Calu3 (cell line): Measurements from ENCODE around the gene ZNF668. TPM values are rescaled to one million over a fixed set of nuclear protein-coding genes. Genes with fewer than 3 reads are reported as not detected.

ENCODE experiments used
- BruUV-seq: library from RNA; stranded (reverse); fragments of 400-500 nt; replicated peaks from 2 replicates; lab custom pipeline; 2021; lab: Mats Ljungman, UMichigan
- CTCF ChIA-PET: fragments of 300-600 bp; sonication (Branson Sonifier 250); formaldehyde crosslinking; loops from one replicate; lab custom pipeline; 2022; ENCODE audit warnings: antibody characterized with exemption; lab: Charles Lee
- DNase-seq: peaks from one replicate; pipeline ENCODE4 v3.0.0; 2022
- H3K27ac Mint-ChIP-seq: one replicate; pipeline ENCODE4 v1.8.0; 2022; ENCODE audit warnings: mixed read lengths; ENCODE audit not compliant: unreplicated experiment
- H3K27me3 Mint-ChIP-seq: one replicate; pipeline ENCODE4 v1.8.0; 2022; ENCODE audit warnings: mixed read lengths; ENCODE audit not compliant: unreplicated experiment
- H3K36me3 Mint-ChIP-seq: one replicate; pipeline ENCODE4 v1.8.0; 2022; ENCODE audit warnings: mild to moderate bottlenecking, moderate library complexity, mixed read lengths; ENCODE audit not compliant: insufficient read depth, unreplicated experiment
- H3K4me1 Mint-ChIP-seq: one replicate; pipeline ENCODE4 v1.8.0; 2022; ENCODE audit warnings: mild to moderate bottlenecking, low read depth, mixed read lengths; ENCODE audit not compliant: unreplicated experiment
- H3K4me3 Mint-ChIP-seq: one replicate; pipeline ENCODE4 v1.8.0; 2022; ENCODE audit warnings: mild to moderate bottlenecking, low read depth, moderate library complexity, mixed read lengths; ENCODE audit not compliant: unreplicated experiment
- H3K9me3 Mint-ChIP-seq: one replicate; pipeline ENCODE4 v1.8.0; 2022; ENCODE audit warnings: low read depth, mixed read lengths; ENCODE audit not compliant: unreplicated experiment
- CTCF ChIP-seq: fragments of 200-600 bp; IDR thresholded peaks from one replicate; pipeline ENCODE4 v1.8.0; 2022; ENCODE audit warnings: antibody characterized with exemption; ENCODE audit not compliant: unreplicated experiment
- intact Hi-C: fragments of 100-400 bp; cut with micrococcal nuclease; formaldehyde crosslinking; loops from one replicate; pipeline ENCODE4 v1.10.0; 2022; ENCODE audit not compliant: unreplicated experiment
- total RNA-seq: library from RNA; stranded (reverse); gene quantifications from 2 replicates; pipeline ENCODE4 v1.2.3, GENCODE V29; 2022

The ZNF668 gene
- total RNA-seq, 1 experiment from 2014 or later = 12.5 TPM

GRCh38 chr16:31063843-31064611 is 10.0 kb downstream of the ZNF668 start:
- Mint-ChIP-seq H3K27me3 (no peaks in the 10 kb centered on the region), H3K9me3 (no peaks in the 10 kb centered on the region), H3K36me3 (peaks cover 49% of the 10 kb centered on the region), H3K4me1 (peaks cover 7% of the 10 kb centered on the region), H3K4me3 (no peak overlapping the region), H3K27ac (no peak overlapping the region)
- intact Hi-C loops = no loop called here
- no peak for DNase-seq
- CTCF ChIA-PET = no interaction called here
- no peak for TF ChIP-seq CTCF
- no TSS peak for BruUV-seq

GRCh38 chr16:31063495-31063842 is 10.6 kb downstream of the ZNF668 start:
- Mint-ChIP-seq H3K9me3 (no peaks in the 10 kb centered on the region), H3K4me1 (peaks cover 7% of the 10 kb centered on the region), H3K27ac (no peak overlapping the region), H3K4me3 (no peak overlapping the region), H3K36me3 (peaks cover 49% of the 10 kb centered on the region), H3K27me3 (no peaks in the 10 kb centered on the region)
- no peak for DNase-seq
- no peak for TF ChIP-seq CTCF
- intact Hi-C loops = no loop called here
- no TSS peak for BruUV-seq
- CTCF ChIA-PET = no interaction called here

- no peak overlapping the region for H3K27ac Mint-ChIP-seq
- H3K36me3 Mint-ChIP-seq = peaks cover 55% of the 10 kb centered on the region
- DNase-seq = no peak
- CTCF ChIA-PET = no interaction called here
- no peaks in the 10 kb centered on the region for H3K9me3 Mint-ChIP-seq
- TF ChIP-seq CTCF = no peak
- intact Hi-C loops = no loop called here
- no peaks in the 10 kb centered on the region for H3K27me3 Mint-ChIP-seq
- BruUV-seq = no TSS peak
- H3K4me3 Mint-ChIP-seq = no peak overlapping the region
- H3K4me1 Mint-ChIP-seq = peaks cover 7% of the 10 kb centered on the region
These were observed 12.1 kb downstream of the ZNF668 start for GRCh38 chr16:31061813-31062440.

GRCh38 chr16:31061126-31061812 is 12.8 kb downstream of the ZNF668 start:
- Mint-ChIP-seq H3K27ac (no peak overlapping the region), H3K4me1 (peaks cover 7% of the 10 kb centered on the region), H3K9me3 (no peaks in the 10 kb centered on the region), H3K36me3 (peaks cover 61% of the 10 kb centered on the region), H3K27me3 (no peaks in the 10 kb centered on the region), H3K4me3 (no peak overlapping the region)
- no TSS peak for BruUV-seq
- TF ChIP-seq CTCF = no peak
- CTCF ChIA-PET = no interaction called here
- intact Hi-C loops = no loop called here
- no peak for DNase-seq
